HG03520 (cell line): ENCODE data around the gene NR1H4.
"Not testable (repeated sequence)": the region's sequence is repeated elsewhere in the genome, so short reads cannot be mapped to it uniquely, and the experiment has no call there.

Experiments used
- ATAC-seq: cut with Tn5 transposase; IDR thresholded peaks from one replicate; pipeline ENCODE4 v1.9.1; 2021; ENCODE audit warnings: mild to moderate bottlenecking, moderate library complexity; ENCODE audit not compliant: unreplicated experiment

NR1H4 gene

GRCh38 chr12:100468126-100468525 lies 5.5 kb upstream of the NR1H4 start:
- no peak for ATAC-seq

- no peak for ATAC-seq
Measured at GRCh38 chr12:100472325-100472724, 1.3 kb upstream of the NR1H4 start.

GRCh38 chr12:100473050-100473715 lies 483 bp upstream of the NR1H4 start:
- no peak for ATAC-seq

- ATAC-seq, result no peak
Measured at GRCh38 chr12:100474617-100475016, 951 bp downstream of the NR1H4 start.

GRCh38 chr12:100476013-100476751 lies 2.5 kb downstream of the NR1H4 start:
- no peak for ATAC-seq

GRCh38 chr12:100481021-100481420 lies 7.4 kb downstream of the NR1H4 start:
- ATAC-seq, result no peak

- no peak for ATAC-seq
Measured at GRCh38 chr12:100484183-100484886, 10.7 kb downstream of the NR1H4 start.

- no peak for ATAC-seq
Measured at GRCh38 chr12:100484891-100485471, 11.3 kb downstream of the NR1H4 start.

- no peak for ATAC-seq
Measured at GRCh38 chr12:100485983-100486382, 12.3 kb downstream of the NR1H4 start.

- no peak for ATAC-seq
Measured at GRCh38 chr12:100489251-100489820, 15.7 kb downstream of the NR1H4 start.

GRCh38 chr12:100490056-100490455 lies 16.4 kb downstream of the NR1H4 start:
- no peak for ATAC-seq

- ATAC-seq, result no peak
Measured at GRCh38 chr12:100491104-100491503, 17.4 kb downstream of the NR1H4 start.

GRCh38 chr12:100493396-100494012 lies 19.8 kb downstream of the NR1H4 start:
- no peak for ATAC-seq

- ATAC-seq, result no peak
Measured at GRCh38 chr12:100494026-100494425, 20.4 kb downstream of the NR1H4 start.

- ATAC-seq, result no peak
Measured at GRCh38 chr12:100494538-100494937, 20.9 kb downstream of the NR1H4 start.

- no peak for ATAC-seq
Measured at GRCh38 chr12:100497105-100497795, 23.6 kb downstream of the NR1H4 start.

- no peak for ATAC-seq
Measured at GRCh38 chr12:100498141-100498540, 24.5 kb downstream of the NR1H4 start.

GRCh38 chr12:100499416-100499815 lies 25.8 kb downstream of the NR1H4 start:
- no peak for ATAC-seq

GRCh38 chr12:100502718-100503117 lies 29.1 kb downstream of the NR1H4 start:
- ATAC-seq, result not testable (repeated sequence)

GRCh38 chr12:100503228-100503628 lies 29.6 kb downstream of the NR1H4 start:
- no peak for ATAC-seq
